Endothelial cell of umbilical vein (primary cell): ENCODE data around the gene PDE10A. TPM values are rescaled to one million over a fixed set of nuclear protein-coding genes. Genes with fewer than 3 reads are reported as not detected.

Source experiments
- BruUV-seq: library from RNA; stranded (reverse); fragments of 400-500 nt; replicated peaks from 2 replicates; lab custom pipeline; 2021; lab: Mats Ljungman, UMichigan
- CTCF ChIA-PET: fragments of 300-600, 350-600 bp; sonication (Branson Sonifier 250); formaldehyde crosslinking; loops from one replicate; lab custom pipeline; 2021; ENCODE audit warnings: antibody characterized with exemption, inconsistent platforms; lab: Charles Lee
- POLR2A ChIA-PET: fragments of 300-600, 350-600 bp; sonication (Branson Sonifier 250); formaldehyde crosslinking; loops from one replicate; lab custom pipeline; 2021; ENCODE audit warnings: antibody characterized with exemption, inconsistent platforms; lab: Charles Lee
- DNase-seq: peaks from one replicate; pipeline ENCODE4 v3.0.0-alpha.2; 2011; ENCODE audit warnings: low read depth, low spot score
- FAIRE-seq: peaks from 2 replicates; lab custom pipeline; 2011; peaks lifted over from hg19 to GRCh38; lab: Jason Lieb, UNC
- H2AFZ ChIP-seq: 2 replicates; pipeline ENCODE4 v1.6.0; 2012; ENCODE audit warnings: low read depth, low read length, control low read depth, inconsistent platforms
- H3K27ac ChIP-seq: 2 replicates; pipeline ENCODE4 v1.5.1; 2011; ENCODE audit warnings: low read depth, mild to moderate bottlenecking, control low read depth, low read length, moderate library complexity; ENCODE audit not compliant: insufficient read depth
- H3K27me3 ChIP-seq, 2 experiments: 2 replicates each; pipeline versions ENCODE4 v1.6.0 to v1.6.1; 2011; ENCODE audit warnings: low read length in 2 of 2, mixed read lengths in 1 of 2; ENCODE audit not compliant: control insufficient read depth in 2 of 2, insufficient read depth in 2 of 2
- H3K36me3 ChIP-seq, 2 experiments: 2 replicates in 1 of 2; 3 replicates in 1 of 2; pipeline ENCODE4 v1.5.1; 2011; ENCODE audit warnings: low read length in 2 of 2, mild to moderate bottlenecking in 1 of 2, moderate library complexity in 1 of 2; ENCODE audit not compliant: control insufficient read depth in 2 of 2, insufficient read depth in 2 of 2; ENCODE audit errors: extremely low read depth in 1 of 2
- H3K4me1 ChIP-seq: 3 replicates; pipeline ENCODE4 v1.5.1; 2011; ENCODE audit warnings: mild to moderate bottlenecking, low read length; ENCODE audit not compliant: control insufficient read depth, insufficient read depth; ENCODE audit errors: extremely low read depth
- H3K4me2 ChIP-seq: 2 replicates; pipeline ENCODE4 v1.6.1; 2011; ENCODE audit warnings: low read length, control low read depth, mixed read lengths; ENCODE audit not compliant: insufficient read depth
- H3K4me3 ChIP-seq, 3 experiments: fragments of 200-600 bp in 1 of 3; sonication (generic), shearing (Covaris generic) in 1 of 3; replicated peaks in 1 of 3; 2 replicates each; pipeline ENCODE4 v1.5.1; 2011 to 2016; ENCODE audit warnings: control low read depth in 3 of 3, low read length in 3 of 3, mild to moderate bottlenecking in 2 of 3, inconsistent platforms in 1 of 3, low read depth in 1 of 3, moderate library complexity in 1 of 3; ENCODE audit not compliant: insufficient read depth in 1 of 3
- H3K79me2 ChIP-seq: 2 replicates; pipeline ENCODE4 v1.6.0; 2012; ENCODE audit warnings: low read length, inconsistent platforms; ENCODE audit not compliant: control insufficient read depth, insufficient read depth
- H3K9ac ChIP-seq: replicated peaks from 2 replicates; pipeline ENCODE3; 2011; ENCODE audit warnings: low read length, control low read depth; ENCODE audit not compliant: insufficient read depth; ENCODE audit errors: extremely low read depth
- H3K9me1 ChIP-seq: replicated peaks from 3 replicates; pipeline ENCODE4 v1.6.0; 2011; ENCODE audit warnings: mild to moderate bottlenecking, low read length; ENCODE audit not compliant: control insufficient read depth, insufficient read depth; ENCODE audit errors: extremely low read depth
- H3K9me3 ChIP-seq: replicated peaks from 2 replicates; pipeline ENCODE4 v1.5.1; 2012; ENCODE audit warnings: low read length, inconsistent platforms; ENCODE audit not compliant: control insufficient read depth, insufficient read depth
- H4K20me1 ChIP-seq: replicated peaks from 2 replicates; pipeline ENCODE3; 2011; ENCODE audit warnings: mild to moderate bottlenecking, low read length; ENCODE audit not compliant: control insufficient read depth, insufficient read depth; ENCODE audit errors: extremely low read depth
- EZH2 ChIP-seq: IDR thresholded peaks from 2 replicates; pipeline ENCODE4 v1.6.1; 2012; ENCODE audit warnings: borderline replicate concordance, low read depth, mild to moderate bottlenecking, moderate library complexity, low read length, inconsistent platforms; ENCODE audit not compliant: severe bottlenecking
- FOS ChIP-seq: IDR thresholded peaks from 2 replicates; pipeline ENCODE4 v1.6.1; 2011; ENCODE audit warnings: mild to moderate bottlenecking, low read length, moderate library complexity, borderline replicate concordance; ENCODE audit not compliant: insufficient read depth
- GATA2 ChIP-seq: IDR thresholded peaks from 2 replicates; pipeline ENCODE4 v1.7.0; 2011; ENCODE audit warnings: low read depth, mild to moderate bottlenecking, moderate library complexity, mixed read lengths, low read length; ENCODE audit not compliant: insufficient read length, insufficient read depth
- JUN ChIP-seq: IDR thresholded peaks from 2 replicates; pipeline ENCODE4 v1.6.1; 2011; ENCODE audit warnings: borderline replicate concordance, low read depth; ENCODE audit not compliant: insufficient read length, insufficient read depth
- MYC ChIP-seq: IDR thresholded peaks from one replicate; pipeline ENCODE4 v1.6.1; 2011; ENCODE audit warnings: mild to moderate bottlenecking, low read depth, low read length
- POLR2A ChIP-seq: IDR thresholded peaks from 2 replicates; pipeline ENCODE4 v1.6.1; 2012; ENCODE audit warnings: low read depth, mild to moderate bottlenecking, control low read depth, low read length
- POLR2AphosphoS5 ChIP-seq: IDR thresholded peaks from 2 replicates; pipeline ENCODE4 v1.6.1; 2012; ENCODE audit warnings: low read depth, mild to moderate bottlenecking, control low read depth, low read length, moderate library complexity; ENCODE audit not compliant: insufficient read depth
- dilution Hi-C: fragments of 300-500 bp; cut with MboI; formaldehyde crosslinking; loops from one replicate; pipeline ENCODE4 v1.15.0; 2019; ENCODE audit warnings: low sequenced_read_pairs; ENCODE audit not compliant: extremely low pct_ligation_motif_present
- intact Hi-C: fragments of 100-400 bp; cut with micrococcal nuclease; formaldehyde crosslinking; loops from one replicate; pipeline ENCODE4 v1.10.0; 2022
- polyA plus RNA-seq, 4 experiments: library from polyadenylated mRNA; depleted of rRNA in 3 of 4; stranded (reverse) in 3 of 4; unstranded in 1 of 4; fragments of >200 nt; gene quantifications; 2 replicates each; pipeline versions ENCODE4 v1.2.1 to v1.2.3, GENCODE V29; 2011 to 2012; ENCODE audit warnings: missing spikeins in 1 of 4
- total RNA-seq: library from RNA; stranded (reverse); gene quantifications from 2 replicates; pipeline ENCODE4 v1.2.3, GENCODE V29; 2021
- TF ChIP-seq, protein P1 (sequence below): IDR thresholded peaks from 2 replicates; pipeline ENCODE4 v1.6.1; 2011; ENCODE audit not compliant: insufficient read depth, insufficient read length
- TF ChIP-seq, protein P2 (sequence below), 2 donors: IDR thresholded peaks; 1 replicate in 1 of 2; 2 replicates in 1 of 2; pipeline ENCODE4 v1.5.1; 2011; ENCODE audit warnings: low read length in 2 of 2, mild to moderate bottlenecking in 2 of 2, moderate library complexity in 2 of 2, control low read depth in 1 of 2, inconsistent platforms in 1 of 2, low read depth in 1 of 2; ENCODE audit not compliant: insufficient read depth in 1 of 2; ENCODE audit errors: extremely low read depth in 1 of 2

PDE10A gene
- total and polyA plus RNA-seq, 2 donors (not counting 3 experiments of a cell fraction or from before 2014, with no cell fraction given): 0.86 to 2.9 TPM

DNA sequence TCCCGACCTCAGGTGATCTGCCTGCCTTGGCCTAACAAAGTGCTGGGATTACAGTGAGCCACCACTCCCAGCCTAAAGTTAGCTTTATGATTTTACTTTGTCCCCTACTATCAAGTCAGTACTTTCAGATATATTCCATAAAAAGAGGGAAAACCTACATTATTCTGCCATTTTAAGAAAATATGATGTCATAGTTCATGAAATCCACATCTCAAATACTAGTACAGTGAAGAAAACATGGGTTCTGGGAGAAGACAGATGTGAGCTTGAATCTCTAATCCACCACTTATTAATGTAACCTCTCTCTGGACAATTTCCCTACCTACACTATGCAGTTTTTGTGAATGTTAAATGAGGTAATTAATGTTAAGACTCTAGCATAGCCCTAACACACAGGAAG is 74.5 kb downstream of the PDE10A start:
- TF ChIP-seq POLR2AphosphoS5 (no peak), EZH2 (no peak), JUN (no peak), FOS (no peak), MYC (no peak), POLR2A (no peak), GATA2 (no peak)
- TF ChIP-seq, protein P1, sequence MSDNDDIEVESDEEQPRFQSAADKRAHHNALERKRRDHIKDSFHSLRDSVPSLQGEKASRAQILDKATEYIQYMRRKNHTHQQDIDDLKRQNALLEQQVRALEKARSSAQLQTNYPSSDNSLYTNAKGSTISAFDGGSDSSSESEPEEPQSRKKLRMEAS: no peak
- TF ChIP-seq, protein P2, sequence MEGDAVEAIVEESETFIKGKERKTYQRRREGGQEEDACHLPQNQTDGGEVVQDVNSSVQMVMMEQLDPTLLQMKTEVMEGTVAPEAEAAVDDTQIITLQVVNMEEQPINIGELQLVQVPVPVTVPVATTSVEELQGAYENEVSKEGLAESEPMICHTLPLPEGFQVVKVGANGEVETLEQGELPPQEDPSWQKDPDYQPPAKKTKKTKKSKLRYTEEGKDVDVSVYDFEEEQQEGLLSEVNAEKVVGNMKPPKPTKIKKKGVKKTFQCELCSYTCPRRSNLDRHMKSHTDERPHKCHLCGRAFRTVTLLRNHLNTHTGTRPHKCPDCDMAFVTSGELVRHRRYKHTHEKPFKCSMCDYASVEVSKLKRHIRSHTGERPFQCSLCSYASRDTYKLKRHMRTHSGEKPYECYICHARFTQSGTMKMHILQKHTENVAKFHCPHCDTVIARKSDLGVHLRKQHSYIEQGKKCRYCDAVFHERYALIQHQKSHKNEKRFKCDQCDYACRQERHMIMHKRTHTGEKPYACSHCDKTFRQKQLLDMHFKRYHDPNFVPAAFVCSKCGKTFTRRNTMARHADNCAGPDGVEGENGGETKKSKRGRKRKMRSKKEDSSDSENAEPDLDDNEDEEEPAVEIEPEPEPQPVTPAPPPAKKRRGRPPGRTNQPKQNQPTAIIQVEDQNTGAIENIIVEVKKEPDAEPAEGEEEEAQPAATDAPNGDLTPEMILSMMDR (IDR thresholded peaks at IDR 0.05; ENCODE audit: extremely low read depth in 1 of 2, insufficient read depth in 1 of 2, low read depth in 1 of 2, low read length in 2 of 2): no peak
- DNase-seq (no peak), FAIRE-seq (no peak)
- Histone ChIP-seq H3K9me3 (no peaks in the 10 kb centered on the region), H3K9me1 (no peaks in the 10 kb centered on the region), H3K4me1 (peaks cover 3% of the 10 kb centered on the region), H4K20me1 (no peaks in the 10 kb centered on the region), H3K27ac (no peak overlapping the region), H3K36me3 (no peaks in the 10 kb centered on the region), H3K4me3 (no peak overlapping the region), H2AFZ (no peak overlapping the region), H3K4me2 (no peak overlapping the region), H3K79me2 (peaks cover 2% of the 10 kb centered on the region), H3K27me3 (no peaks in the 10 kb centered on the region), H3K9ac (no peak overlapping the region)
- POLR2A ChIA-PET: no interaction called here
- intact Hi-C loops: loop anchor here (5.0 kb wide), 1 partner anchor 74 kb away; the partner anchor contains the start of gene PDE10A
- no TSS peak for BruUV-seq
- dilution Hi-C loops: no loop called here
- CTCF ChIA-PET: interaction anchor here (1.0 to 1.9 kb wide), 4 partner anchors 14 to 148 kb away, joined by 3 to 6 read pairs (median 4); no protein-coding TSS in a partner anchor
